SH-SY5Y (cell line): ENCODE data around the gene CCDC85A.

Experiments used
- GATA2 ChIP-seq: IDR thresholded peaks from 2 replicates; pipeline ENCODE4 v1.6.1; 2011; ENCODE audit warnings: mild to moderate bottlenecking, low read depth, low read length
- GATA3 ChIP-seq: IDR thresholded peaks from 2 replicates; pipeline ENCODE4 v1.6.1; 2011; ENCODE audit warnings: low read depth, mild to moderate bottlenecking, low read length, moderate library complexity

DNA sequence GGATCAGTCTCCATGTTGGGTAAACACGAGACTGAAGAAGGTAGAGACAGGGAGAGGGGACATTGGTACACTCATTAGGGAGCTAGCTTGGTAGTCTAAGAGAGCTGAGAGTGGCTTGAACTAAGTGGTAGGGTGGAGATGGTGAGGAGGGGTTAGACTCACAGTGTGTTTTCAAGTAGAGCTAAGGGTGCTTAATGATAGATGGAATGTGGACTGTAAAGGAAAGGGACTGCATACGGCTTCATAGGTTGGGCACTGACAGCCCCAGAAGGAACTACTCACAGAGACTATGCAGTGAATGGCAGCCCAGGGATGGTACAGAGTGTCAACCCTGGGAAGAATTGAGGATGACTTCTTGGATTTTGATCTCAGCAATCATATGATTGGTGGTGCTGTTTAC is 178.1 kb downstream of the CCDC85A start:
- TF ChIP-seq GATA2 (no peak), GATA3 (no peak)
